Measurements from ENCODE around the gene CCDC86.
"Not testable (repeated sequence)": the region's sequence is repeated elsewhere in the genome, so short reads cannot be mapped to it uniquely, and the experiment has no call there.

Gene CCDC86, protein sequence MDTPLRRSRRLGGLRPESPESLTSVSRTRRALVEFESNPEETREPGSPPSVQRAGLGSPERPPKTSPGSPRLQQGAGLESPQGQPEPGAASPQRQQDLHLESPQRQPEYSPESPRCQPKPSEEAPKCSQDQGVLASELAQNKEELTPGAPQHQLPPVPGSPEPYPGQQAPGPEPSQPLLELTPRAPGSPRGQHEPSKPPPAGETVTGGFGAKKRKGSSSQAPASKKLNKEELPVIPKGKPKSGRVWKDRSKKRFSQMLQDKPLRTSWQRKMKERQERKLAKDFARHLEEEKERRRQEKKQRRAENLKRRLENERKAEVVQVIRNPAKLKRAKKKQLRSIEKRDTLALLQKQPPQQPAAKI

DNA sequence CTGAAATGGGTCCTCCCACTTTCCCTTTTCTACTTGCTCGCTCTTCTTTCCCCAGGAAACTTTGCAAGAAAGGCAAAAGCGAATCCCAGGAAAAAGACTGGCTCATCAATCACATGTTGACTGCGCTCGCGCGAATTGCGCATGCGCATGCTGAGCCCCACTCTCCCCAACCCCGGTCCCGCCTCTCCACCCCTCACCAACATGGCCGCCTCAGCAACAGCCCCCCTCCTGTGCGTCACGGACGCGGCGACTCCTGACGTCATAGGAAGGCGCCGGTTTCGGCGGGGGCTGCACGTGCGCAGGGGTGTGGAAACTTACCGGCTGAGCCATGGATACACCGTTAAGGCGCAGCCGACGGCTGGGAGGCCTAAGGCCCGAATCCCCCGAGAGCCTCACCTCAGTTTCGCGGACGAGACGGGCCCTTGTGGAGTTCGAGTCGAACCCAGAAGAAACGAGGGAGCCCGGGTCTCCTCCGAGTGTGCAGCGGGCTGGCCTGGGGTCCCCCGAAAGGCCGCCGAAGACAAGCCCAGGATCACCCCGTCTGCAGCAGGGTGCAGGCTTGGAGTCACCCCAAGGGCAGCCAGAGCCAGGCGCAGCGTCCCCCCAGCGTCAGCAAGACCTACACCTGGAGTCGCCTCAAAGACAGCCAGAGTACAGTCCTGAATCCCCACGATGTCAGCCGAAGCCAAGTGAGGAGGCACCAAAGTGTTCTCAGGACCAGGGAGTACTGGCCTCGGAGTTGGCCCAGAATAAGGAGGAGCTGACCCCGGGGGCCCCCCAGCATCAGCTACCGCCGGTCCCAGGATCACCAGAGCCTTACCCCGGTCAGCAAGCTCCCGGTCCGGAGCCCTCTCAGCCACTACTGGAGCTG is at the start of gene CCDC86:
Gene CCDC86, plus strand, starts transcription at position 317 of the 871 bp plus-strand sequence. Its CDS starts 12 bp downstream, at position 329.
- peak; percentile 80 to 88 for DNase-seq

DNA sequence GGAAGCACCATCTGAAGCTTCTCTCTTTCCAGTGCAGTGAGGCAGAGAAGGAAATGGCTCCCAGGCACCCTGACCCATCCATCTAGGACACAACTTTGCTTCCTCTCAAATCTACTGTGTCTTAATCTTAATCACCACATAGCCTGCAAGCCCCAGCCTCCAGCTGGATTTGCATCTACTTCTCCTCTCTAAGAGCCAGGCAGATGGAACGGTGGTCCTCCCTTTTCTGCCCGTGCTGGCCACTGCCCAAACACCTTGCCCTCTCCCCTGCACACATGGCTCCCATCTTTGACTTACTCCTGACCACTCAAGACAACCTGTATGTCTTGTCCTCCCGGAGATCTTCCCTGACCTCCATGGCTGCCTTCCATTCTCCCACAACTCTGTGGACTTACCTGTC is 49.4 kb upstream of the CCDC86 start:
- no peak for DNase-seq

DNA sequence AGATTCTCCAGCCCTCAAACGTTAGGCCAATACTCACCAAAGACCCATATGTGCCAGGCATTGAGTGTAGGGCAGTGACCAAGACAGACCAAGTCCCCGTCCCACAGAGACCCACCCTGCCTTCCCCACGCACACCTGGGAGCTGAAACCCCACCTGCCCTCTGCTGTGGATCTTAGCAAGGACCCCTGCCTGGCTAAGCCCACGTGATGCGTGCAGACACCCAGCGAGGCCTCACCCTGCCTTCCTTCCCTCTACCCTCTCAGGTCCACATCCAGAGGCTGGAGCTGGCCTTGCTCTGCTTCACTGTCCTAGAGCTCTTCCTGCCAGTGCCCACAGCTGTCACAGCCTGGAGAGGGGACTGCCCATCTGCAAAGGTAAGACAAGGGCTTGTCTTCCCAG is 46.6 kb upstream of the CCDC86 start:
- DNase-seq, result no peak

DNA sequence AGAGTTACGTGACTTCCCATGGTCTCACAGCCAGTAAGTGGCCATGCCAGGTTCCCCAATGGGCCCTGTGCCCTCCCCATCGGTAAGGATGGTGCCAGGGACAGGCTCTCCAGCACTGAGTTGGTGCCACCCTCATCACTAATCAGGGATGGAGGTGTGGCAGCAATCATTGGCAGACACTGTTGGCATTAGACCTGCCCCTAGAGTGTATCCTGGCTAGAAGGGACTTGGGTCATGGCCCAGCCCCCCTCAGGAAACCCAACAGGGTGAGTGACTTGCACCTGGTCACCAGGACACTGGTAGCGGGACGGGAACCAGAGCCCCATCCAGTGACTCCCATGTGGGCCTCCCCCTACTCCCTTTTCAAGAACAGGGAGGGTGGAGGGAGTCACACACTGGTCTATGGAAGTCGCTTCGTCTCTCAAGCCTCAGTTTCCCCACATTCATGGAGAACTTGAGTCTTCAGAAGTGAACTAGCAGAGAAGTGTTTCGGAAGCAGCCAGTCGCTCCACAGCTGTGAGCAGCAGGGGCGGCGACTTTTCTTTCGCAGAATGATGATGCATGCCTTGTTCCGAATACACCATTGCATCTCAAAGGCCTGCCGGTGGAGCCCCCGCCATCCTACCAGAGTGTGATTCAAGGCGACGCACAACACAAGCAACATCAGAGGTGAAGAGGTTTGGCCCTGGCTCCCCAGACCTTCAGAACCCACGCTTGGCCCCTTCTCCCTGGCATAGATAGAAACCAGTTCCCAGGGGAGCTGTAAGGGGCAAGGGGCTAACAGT is 43.9 kb upstream of the CCDC86 start:
- no peak for DNase-seq

DNA sequence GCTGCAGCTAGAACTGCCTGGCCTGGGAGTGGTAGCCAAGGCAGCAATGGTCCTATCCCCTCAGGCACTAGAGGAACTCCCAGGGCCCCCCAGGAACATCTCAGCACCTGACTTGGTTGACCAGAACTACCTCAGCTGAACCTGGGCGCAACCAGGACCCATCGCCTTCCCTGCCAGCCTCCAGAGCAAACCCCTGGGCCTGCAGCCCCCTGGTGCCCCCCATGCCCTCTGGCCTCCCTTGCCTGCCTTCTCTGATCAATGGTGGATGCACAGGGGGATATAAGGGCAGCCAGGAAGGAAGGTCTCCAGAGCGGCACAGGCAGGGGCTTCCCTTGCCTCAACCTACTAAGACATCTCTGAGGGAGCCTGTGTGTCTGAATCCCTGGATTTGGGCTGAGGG is 43.3 kb upstream of the CCDC86 start:
- no peak for DNase-seq

DNA sequence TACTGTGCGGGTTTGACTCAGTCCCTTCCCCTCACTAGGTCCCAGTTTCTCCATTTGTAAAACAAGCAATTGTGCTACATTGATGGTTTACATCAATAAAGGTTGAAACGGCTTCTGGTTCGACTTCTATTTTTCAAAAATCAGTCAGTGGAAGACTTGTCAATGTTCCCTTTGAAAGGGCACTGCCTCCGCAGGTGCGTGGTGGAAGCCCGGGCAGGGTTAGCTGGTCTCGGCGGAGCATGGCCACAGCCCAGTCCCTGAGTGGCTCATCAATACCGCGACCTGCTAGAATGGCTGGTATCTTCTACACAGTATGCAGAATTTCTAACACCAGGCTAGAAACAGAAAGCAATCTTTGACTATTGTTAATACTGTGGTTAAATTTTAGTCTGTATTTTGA is 40.7 kb upstream of the CCDC86 start:
- no peak for DNase-seq

DNA sequence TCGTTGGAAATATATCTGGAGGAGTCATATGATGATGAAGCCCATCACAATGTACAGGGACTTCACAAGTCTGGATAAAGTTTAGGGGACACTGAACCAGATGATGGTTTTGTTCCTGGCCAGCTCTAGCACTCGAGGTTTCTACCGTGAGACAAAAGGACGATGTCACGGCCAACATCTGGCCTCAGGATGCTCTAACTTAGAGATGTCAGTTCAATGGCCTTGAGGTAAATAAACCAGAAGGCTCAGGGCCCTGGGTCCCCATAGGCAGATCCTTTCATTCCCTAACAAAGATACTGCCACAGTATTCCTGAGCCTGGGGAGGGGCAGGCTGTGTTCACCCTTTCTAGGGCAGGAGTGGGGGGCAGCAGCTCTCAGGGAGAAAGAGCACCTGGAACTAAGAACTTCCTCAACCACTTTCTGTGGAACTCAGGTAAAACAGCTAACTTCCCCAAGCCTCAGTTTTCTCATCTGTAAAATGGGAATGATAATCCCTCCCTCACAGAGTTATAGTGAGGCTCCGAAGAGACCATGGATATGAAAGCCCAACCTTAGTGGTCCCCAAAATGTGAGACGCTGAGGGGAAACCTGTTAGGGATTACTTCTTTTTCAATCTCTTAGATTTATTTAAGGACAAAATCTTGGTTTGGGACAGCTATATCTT is 38.5 kb upstream of the CCDC86 start:
- no peak for DNase-seq

DNA sequence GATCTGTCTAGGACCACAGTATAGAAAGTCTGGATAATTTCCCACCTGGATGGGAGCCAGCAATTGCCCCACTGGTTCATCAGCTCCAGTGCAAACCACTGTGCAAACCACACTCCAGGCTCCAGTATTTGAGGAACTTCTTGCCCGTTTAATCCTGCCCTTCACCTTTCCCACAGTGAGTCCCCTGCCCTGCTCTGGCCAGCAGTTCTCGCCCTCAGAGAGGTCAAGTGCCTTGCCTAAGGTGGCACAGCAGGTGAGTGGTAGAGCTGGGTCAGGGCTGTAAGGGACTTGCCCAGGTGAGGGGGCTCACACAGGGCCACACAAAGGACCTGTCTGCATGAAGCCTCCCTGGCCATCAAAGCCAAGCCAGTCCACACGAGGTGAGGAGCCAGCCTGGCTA is 32.7 kb upstream of the CCDC86 start:
- no peak for DNase-seq

DNA sequence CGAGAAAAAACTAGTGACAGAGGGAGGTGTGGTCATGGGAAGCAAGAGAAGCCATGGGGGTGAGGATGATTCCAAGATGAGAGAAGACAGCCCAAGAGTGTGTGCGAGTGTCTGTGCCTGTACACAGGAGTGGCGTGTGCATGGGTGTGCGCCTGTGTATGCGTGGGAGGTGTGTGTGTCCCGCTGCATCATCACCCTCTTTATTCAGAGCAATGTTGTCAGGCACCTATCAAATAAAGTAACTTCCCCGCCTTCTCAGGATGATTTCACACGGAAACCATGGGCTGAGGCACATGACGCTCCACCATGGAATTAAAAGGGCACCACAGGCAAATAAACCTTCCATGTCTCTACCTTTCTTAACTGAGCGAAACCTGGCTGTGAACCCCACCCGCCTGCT is 32.2 kb upstream of the CCDC86 start:
- no peak for DNase-seq

DNA sequence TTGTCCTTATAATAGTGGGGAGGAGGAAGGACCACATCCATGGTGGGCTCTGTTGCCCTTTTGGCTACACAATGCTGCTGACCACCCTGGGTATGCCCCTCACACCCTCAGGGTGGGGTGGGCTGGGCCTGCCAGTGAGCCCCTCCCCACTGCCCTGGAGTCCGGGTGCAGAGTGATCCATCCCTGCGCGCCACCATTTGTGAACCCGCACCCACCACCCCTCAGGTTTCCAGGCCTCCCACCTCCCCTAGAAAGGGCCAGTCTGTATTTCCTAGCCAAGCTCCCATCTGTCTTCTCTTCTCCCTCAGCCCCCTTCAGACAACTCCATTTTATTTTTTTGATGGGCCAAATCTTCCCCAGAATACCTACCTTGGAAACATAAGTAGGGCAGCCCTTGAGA is 31.8 kb upstream of the CCDC86 start:
- no peak for DNase-seq

DNA sequence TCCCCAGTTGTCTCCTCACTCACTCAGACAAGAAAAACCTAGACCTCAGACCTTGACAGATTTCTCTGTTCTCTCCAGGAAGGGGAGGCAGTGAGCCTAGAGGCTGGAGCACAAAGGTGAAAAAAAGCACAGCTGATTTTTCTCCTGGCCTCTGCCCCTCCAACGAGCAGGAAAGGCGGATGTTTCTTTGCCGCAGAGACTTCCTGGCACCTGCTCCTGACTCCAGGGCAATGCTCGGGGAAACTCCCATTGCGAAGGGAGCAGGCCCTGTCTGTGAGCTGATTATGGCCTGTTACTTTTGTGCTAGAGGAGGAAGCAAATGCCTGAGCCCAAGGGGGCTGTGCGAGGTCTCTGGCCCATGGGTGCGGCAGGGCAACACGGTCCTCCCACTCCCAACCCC is 31.3 kb upstream of the CCDC86 start:
- no peak for DNase-seq

DNA sequence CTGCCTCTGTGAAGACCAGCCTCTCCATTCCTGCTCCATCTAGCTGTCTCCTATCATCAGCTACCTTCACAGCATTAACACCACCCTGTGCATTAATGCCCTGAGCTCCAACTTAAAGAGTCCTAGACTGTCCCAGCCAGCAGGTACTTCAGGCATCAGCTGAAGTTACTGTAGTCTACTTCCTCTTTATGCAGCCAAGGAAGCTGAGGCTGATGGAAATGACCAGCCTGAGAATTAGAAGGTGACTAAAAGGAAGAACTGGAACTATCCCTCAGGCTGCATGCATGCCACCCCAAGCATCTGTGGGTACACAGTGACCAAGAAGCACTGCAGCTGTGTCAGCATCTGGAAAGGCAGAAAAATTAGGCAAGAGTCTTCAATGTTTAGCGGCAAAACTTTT is 28.6 kb upstream of the CCDC86 start:
- no peak for DNase-seq

DNA sequence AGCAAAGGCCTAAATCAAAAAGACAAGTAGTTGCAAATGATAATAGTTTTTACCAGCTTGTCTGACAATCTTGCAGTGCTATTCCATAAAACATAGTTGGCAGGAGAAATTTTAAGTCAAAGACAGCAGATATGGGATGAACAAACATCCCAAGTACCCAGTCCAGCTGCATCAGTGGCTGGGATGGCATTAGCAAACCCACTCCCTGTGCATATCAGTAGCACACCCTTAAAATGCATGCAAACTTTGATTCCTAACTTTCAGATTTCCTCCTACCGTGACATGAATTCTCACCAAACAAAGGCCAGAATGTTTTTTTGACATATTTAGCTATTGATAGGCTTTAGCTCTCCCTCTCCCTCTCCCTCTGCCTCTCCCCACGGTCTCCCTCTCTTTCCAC is 27.8 kb upstream of the CCDC86 start:
- DNase-seq, result no peak

DNA sequence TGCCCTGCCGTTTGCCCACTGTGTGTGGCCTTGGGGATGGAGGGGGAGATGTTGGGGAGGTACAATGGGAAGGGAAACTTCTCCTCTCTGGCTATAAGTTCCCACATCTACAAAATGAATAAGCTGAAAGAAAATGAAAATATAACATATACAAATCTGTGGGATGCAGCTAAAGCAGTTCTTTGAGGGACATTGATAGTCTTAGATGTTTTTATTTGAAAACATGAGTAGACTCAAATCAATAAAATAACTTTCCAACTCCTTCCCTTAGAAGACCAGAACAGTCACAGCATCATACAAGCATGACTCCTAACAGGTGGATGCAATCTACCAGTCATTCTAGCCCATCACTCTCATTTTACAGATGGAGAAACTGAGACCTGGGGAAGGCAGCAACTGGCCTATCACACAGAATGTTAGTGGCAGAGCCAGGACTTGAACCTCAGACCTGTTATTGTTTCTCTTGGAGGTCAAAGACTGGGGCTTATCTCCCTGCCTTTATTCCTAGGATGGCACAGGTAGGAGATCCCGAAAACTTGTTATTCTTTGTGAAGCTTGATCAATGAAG is 25.2 kb upstream of the CCDC86 start:
- no peak for DNase-seq

DNA sequence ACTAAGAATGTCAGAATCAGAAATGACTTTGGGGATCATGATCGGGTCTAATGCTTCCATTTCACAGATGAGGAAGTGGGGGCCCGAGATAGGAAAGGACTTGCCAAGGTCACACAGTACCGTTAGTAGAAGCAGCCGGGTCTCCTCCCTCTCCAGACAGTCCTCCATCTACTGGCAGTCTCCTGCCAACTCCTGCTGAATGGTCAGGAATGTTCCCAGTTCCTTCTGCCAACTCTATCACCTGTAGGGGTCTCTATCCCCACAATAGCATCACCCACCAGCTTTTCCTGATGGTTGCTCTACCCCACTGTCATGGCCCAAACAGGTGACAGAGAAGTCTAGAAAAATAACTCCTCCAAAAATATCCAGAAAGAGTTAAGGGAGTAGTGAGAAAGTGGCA is 23.9 kb upstream of the CCDC86 start:
- DNase-seq, result no peak

DNA sequence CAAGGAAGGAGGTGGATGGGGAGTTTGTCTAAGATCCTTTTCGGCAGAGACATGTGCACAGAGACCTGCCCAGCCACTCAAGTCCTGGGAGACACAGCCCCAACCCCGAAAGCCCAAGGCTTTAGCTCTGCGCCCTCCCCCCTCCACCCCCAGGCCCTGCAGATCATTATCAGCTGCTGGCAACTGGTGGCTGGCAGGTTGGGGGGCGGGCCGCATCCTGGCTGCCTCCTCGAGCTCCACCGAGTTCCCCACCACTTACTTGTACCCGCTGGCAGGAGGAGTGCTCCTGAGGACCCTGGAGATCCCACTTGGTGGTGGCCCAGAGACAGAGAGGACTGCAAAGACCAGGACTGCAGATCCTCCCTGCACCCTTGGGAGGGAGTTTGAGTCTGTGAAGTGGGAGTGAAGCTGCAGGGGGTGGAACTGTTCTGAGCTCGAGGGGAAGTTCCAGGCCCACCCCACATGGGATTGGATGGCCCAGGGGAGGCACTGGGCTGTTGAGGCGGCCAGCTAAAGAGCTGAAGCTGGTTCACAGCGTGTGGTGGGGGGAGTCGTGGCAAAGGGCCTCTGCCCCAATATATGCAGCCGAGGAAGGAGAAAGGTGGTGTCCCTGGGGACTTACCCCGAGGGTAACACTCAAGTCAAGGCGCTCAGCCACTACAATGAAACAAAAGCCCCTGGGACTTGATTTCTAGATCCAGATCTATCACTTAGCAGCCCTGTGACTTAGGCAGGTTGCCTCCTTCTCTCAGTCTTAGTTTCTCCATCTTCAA is 19.9 kb upstream of the CCDC86 start:
- no peak for DNase-seq

DNA sequence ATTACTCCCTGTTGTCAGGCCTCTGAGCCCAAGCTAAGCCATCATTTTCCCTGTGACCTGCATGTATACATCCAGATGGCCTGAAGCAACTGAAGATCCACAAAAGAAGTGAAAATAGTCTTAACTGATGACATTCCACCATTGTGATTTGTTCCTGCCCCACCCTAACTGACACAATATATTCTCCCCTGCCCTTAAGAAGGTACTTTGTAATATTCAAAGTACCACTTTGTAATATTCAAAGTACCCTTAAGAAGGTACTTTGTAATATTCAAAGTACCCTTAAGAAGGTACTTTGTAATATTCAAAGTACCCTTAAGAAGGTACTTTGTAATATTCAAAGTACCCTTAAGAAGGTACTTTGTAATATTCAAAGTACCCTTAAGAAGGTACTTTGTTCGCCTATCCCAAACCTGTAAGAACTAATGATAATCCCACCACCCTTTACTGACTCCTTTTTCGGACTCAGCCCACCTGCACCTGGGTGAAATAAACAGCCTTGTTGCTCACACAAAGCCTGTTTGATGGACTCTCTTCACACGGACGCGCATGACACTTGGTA is 18.1 kb upstream of the CCDC86 start:
- not testable (repeated sequence) for DNase-seq

DNA sequence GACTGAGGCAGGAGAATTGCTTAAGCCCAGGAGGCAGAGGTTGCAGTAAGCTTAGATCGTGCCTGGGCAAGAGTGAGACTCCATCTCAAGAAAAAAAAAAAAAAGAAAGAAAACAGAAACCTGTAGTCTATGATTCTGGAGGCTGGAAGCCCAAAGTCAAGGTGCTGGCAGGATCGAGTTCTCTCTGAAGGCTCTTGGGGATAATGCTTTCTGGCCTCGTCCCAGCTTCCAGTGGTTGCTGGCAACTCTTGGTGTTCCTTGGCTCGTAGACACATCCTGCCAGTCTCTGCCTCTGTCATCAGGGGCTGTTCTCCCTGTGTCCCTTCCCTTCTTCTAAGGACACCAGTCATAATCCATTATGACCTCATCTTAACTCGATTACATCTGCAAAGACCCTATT is 16.8 kb upstream of the CCDC86 start:
- no peak for DNase-seq

DNA sequence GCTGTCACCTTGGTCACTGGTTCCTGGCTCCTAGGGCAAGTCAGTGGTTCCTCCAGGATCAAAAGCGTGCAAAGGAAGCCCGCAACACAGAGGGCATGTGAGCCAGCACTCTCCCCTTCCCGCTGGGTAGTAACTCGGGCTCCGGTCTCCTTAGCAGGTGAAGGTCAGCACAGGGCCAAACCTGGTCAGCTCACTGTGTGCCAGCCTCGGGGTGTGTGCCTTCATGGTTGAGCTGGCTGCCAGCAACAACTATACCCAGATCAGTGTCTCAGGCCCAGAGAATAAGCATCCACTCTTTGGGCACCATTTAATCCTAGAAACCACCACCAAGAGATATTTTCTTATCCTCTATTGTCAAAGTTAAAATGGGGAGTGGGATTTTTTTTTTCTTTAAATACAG is 16.1 kb upstream of the CCDC86 start:
- no peak for DNase-seq

DNA sequence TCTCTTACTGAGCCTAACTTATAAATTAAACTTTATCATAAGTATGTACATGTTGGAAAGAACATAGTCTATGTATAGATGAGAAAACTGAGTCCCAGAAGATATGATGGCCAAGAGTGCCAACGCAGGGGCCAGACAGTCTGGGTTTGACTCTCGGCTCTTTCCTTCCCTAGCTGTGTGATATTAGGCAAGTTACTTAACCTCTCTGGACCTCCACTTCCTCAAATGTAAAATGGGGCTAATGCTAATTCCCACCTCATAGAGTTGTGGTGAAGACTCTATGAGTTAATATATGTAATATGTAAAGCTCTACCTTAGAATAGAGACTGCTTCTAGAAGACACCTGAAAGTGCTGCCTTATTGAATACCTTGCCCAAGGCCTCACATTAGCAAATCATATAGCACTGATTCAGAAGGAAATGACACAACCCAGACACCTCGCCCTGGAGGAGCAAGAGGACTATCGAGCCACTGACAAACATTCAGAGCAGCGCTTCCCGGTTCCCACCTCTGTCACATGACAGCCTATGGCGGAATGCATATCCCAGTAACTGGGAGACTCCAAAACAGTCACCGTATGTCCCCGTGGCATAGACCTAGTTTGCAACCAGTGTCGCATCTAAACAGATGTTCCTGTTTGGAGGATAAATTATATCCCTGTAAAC is 11.3 kb upstream of the CCDC86 start:
- no peak for DNase-seq

DNA sequence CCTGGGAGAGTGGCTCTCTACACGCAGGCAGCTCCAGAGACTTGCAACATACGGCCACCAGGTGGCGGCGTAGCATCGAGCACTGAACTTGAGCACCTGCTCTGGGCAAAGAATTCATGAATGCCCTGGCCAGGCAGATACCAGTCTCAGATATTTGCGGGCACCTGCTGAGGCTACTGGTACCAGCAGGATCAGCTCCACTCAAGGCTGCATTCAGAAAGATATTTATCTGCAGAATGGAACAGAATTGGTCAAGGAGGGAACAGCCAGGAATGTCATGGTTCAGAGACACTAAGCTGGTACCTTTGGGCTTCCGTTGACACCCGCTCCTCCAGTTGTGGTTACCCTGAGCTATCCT is 10.8 kb upstream of the CCDC86 start:
- DNase-seq, result peak in 1 of 2 experiments; percentile 75

Data from SW 1271 (cell line).